MM.1S (cell line): ENCODE results near the gene MYF5.
A peak's percentile ranks its signal among the peaks of the same experiment; 100 is the strongest.

ENCODE experiments used
- DNase-seq: peaks from one replicate; pipeline ENCODE4 v3.0.0-alpha.2; 2015
- H2AFZ ChIP-seq: fragments of 300-600 bp; sonication (generic); 2 replicates; pipeline ENCODE4 v1.6.0; 2016; ENCODE audit warnings: antibody characterized with exemption, low read length
- H3F3A ChIP-seq: fragments of 300-600 bp; sonication (generic); 2 replicates; pipeline ENCODE4 v1.6.1; 2016; ENCODE audit warnings: mild to moderate bottlenecking, antibody characterized with exemption, low read length, moderate library complexity, mixed read lengths; ENCODE audit not compliant: insufficient read depth
- H3K27ac ChIP-seq: fragments of 300-600 bp; sonication (generic); 2 replicates; pipeline ENCODE4 v1.5.1; 2016; ENCODE audit warnings: mild to moderate bottlenecking, low read length
- H3K27me3 ChIP-seq: fragments of 300-600 bp; sonication (generic); replicated peaks from 2 replicates; pipeline ENCODE4 v1.6.0; 2016; ENCODE audit warnings: low read length; ENCODE audit not compliant: insufficient read depth
- H3K36me3 ChIP-seq: fragments of 300-600 bp; sonication (generic); replicated peaks from 2 replicates; pipeline ENCODE4 v1.6.1; 2016; ENCODE audit warnings: mild to moderate bottlenecking, low read length, mixed read lengths; ENCODE audit not compliant: insufficient read depth
- H3K4me1 ChIP-seq: fragments of 300-600 bp; sonication (generic); 2 replicates; pipeline ENCODE4 v1.6.1; 2016; ENCODE audit warnings: low read length, mixed read lengths
- H3K4me2 ChIP-seq: fragments of 300-600 bp; sonication (generic); 2 replicates; pipeline ENCODE4 v1.6.0; 2016; ENCODE audit warnings: low read depth, low read length
- H3K4me3 ChIP-seq: fragments of 300-600 bp; sonication (generic); 2 replicates; pipeline ENCODE4 v1.5.1; 2016; ENCODE audit warnings: low read length, mixed read lengths
- H3K79me2 ChIP-seq: fragments of 300-600 bp; sonication (generic); 2 replicates; pipeline ENCODE4 v1.6.1; 2016; ENCODE audit warnings: mixed run types, low read length, mixed read lengths
- H3K9ac ChIP-seq: fragments of 300-600 bp; sonication (generic); 2 replicates; pipeline ENCODE4 v1.6.1; 2016; ENCODE audit warnings: low read length, mixed read lengths
- H3K9me2 ChIP-seq: fragments of 300-600 bp; sonication (generic); replicated peaks from 2 replicates; pipeline ENCODE4 v1.6.1; 2016; ENCODE audit warnings: mild to moderate bottlenecking, low read length, mixed read lengths; ENCODE audit not compliant: insufficient read depth
- H3K9me3 ChIP-seq: fragments of 300-600 bp; sonication (generic); replicated peaks from 2 replicates; pipeline ENCODE4 v1.6.1; 2016; ENCODE audit warnings: mild to moderate bottlenecking, low read length, mixed read lengths; ENCODE audit not compliant: insufficient read depth
- H4K20me1 ChIP-seq: fragments of 300-600 bp; sonication (generic); 2 replicates; pipeline ENCODE4 v1.6.1; 2016; ENCODE audit warnings: mild to moderate bottlenecking, low read length, moderate library complexity, mixed read lengths; ENCODE audit not compliant: insufficient read depth
- EZH2 ChIP-seq: fragments of 300-600 bp; sonication (generic); optimal IDR thresholded peaks from 2 replicates; pipeline ENCODE3; 2017; ENCODE audit warnings: low read depth, mild to moderate bottlenecking, antibody characterized with exemption, low read length, mixed read lengths
- EZH2phosphoT487 ChIP-seq: fragments of 300-600 bp; sonication (generic); IDR thresholded peaks from 2 replicates; pipeline ENCODE4 v1.6.1; 2018; ENCODE audit warnings: antibody characterized with exemption, low read length
- TF ChIP-seq, protein P1 (sequence below): fragments of 300-600 bp; sonication (generic); IDR thresholded peaks from 2 replicates; pipeline ENCODE4 v1.5.1; 2016; ENCODE audit warnings: antibody characterized with exemption, low read length, mixed read lengths

Gene MYF5

DNA sequence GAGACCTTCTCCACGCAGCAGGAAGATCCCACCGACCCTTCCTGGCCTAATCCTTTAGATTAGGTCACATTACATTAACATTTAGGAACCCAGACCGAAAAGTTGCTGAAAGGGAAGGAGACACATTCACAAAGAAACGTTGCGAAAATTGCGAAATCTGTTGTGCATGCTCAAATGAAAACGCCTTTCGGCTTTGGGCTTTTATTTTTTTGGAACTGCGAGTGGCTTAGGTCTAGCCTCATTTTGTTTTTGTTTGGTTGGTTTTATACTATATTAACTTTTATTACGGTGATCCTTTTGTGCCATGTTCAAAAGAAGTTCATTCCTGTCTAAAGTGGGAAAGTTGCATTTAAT, 7.8 kb upstream of the MYF5 start:
- Histone ChIP-seq H3K36me3 (no peaks in the 10 kb centered on the region), H3K9me2 (no peaks in the 10 kb centered on the region), H4K20me1 (no peaks in the 10 kb centered on the region), H3K4me1 (peaks cover 3% of the 10 kb centered on the region; the same call in 1 of the 2 replicates), H3K27ac (no peak overlapping the region), H3K9me3 (no peaks in the 10 kb centered on the region), H3K27me3 (no peaks in the 10 kb centered on the region), H3K9ac (no peak overlapping the region), H3K4me2 (no peak overlapping the region), H3F3A (peaks cover under 1% of the 10 kb centered on the region; the same call in 1 of the 2 replicates), H2AFZ (no peak overlapping the region), H3K79me2 (no peaks in the 10 kb centered on the region), H3K4me3 (no peak overlapping the region)
- TF ChIP-seq, protein P1, sequence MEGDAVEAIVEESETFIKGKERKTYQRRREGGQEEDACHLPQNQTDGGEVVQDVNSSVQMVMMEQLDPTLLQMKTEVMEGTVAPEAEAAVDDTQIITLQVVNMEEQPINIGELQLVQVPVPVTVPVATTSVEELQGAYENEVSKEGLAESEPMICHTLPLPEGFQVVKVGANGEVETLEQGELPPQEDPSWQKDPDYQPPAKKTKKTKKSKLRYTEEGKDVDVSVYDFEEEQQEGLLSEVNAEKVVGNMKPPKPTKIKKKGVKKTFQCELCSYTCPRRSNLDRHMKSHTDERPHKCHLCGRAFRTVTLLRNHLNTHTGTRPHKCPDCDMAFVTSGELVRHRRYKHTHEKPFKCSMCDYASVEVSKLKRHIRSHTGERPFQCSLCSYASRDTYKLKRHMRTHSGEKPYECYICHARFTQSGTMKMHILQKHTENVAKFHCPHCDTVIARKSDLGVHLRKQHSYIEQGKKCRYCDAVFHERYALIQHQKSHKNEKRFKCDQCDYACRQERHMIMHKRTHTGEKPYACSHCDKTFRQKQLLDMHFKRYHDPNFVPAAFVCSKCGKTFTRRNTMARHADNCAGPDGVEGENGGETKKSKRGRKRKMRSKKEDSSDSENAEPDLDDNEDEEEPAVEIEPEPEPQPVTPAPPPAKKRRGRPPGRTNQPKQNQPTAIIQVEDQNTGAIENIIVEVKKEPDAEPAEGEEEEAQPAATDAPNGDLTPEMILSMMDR: no peak
- TF ChIP-seq EZH2 (no peak), EZH2phosphoT487 (no peak)
- DNase-seq: no peak

DNA sequence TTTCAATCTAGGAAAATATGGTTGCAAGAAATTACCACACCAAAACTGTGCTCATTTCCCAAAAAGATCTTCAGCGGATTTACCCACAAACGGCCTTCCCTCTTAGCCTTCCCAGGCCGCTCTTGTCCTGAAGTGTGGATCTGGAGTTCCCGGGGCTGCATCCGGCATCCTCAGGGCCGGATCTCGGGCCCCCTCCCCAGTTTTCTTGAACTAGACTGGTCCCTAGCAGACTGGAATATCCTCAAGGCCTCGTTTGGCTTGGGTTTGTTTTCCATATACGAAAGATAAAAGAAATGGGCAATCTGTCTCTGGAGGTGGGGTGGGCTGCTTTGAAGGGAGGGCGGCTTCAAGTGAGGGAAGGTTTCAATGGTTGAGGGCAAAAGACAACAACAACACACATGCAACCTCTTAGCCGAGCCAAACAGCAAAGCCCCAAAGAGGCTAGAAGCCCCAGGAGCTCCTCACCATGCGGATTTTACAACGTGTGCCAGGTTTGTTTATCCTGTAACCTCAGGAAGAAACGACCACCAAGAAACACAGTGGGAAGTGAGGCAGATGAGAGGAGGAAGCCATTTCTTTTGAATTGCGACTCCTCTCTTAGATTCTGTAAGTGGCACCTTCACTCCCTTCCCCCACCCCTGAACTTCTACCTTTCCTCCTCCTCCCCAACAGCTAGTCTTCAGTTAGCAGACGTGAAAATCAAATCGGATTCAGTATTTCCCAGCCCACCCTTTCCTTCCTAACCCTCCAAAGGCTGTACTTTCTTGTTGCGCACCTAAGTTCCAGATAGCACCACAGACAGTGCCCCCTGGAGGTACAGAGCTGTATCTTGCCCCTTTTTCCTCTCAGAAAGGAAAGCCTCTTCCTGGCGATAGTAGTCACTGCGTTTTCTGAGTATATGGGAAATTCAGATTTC, 6.6 kb upstream of the MYF5 start:
- Histone ChIP-seq H3K27ac (no peak overlapping the region), H3F3A (no peaks in the 10 kb centered on the region), H3K4me2 (no peak overlapping the region), H3K4me3 (no peak overlapping the region), H3K79me2 (no peaks in the 10 kb centered on the region), H3K9me2 (no peaks in the 10 kb centered on the region), H2AFZ (no peak overlapping the region), H4K20me1 (no peaks in the 10 kb centered on the region), H3K9ac (no peak overlapping the region), H3K27me3 (no peaks in the 10 kb centered on the region), H3K9me3 (no peaks in the 10 kb centered on the region), H3K36me3 (no peaks in the 10 kb centered on the region), H3K4me1 (no peaks in the 10 kb centered on the region)
- TF ChIP-seq EZH2phosphoT487 (no peak), EZH2 (no peak)
- TF ChIP-seq, protein P1: peak; percentile 58
- DNase-seq: no peak

DNA sequence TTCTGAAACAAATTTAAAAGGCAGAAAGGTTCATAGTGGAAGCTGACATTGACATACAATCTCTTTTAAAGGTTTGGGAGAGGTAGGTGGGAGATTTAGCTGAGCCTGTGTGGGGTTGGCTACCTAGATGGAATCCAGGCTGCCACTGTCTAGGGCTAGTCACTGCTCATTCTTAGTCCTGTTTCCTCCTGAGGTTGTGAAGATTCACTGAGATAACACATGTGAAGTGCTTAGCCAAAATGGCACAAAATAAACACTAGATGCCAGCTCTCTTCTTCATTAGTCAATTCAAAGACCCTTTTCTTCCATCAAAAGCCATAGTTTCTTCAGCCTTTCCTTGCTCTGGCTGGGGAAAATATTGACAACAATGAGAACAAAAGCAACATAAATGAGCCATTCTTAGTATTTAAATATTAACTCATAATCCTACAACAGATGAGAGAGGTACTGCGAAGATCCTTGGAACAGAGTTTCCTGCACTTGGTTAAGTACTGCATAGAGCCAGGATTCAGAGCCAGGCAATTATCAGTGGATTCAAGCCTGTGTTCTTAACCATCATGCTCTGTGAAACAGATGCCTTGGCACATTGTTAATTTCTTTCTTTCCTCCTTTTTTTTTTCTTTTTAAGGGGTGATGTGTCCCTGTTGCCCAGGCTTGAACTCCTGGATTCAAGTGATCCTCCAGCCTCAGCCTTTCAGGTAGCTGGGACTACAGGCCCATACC, 5.8 kb upstream of the MYF5 start:
- H3K9ac ChIP-seq: no peak overlapping the region
- no peak overlapping the region for H3K4me2 ChIP-seq
- no peak overlapping the region for H3K4me3 ChIP-seq
- no peaks in the 10 kb centered on the region for H3K9me3 ChIP-seq
- H3F3A ChIP-seq: no peaks in the 10 kb centered on the region
- no peaks in the 10 kb centered on the region for H3K9me2 ChIP-seq
- H4K20me1 ChIP-seq: no peaks in the 10 kb centered on the region
- H3K27me3 ChIP-seq: no peaks in the 10 kb centered on the region
- H3K79me2 ChIP-seq: no peaks in the 10 kb centered on the region
- no peak overlapping the region for H3K27ac ChIP-seq
- no peak overlapping the region for H2AFZ ChIP-seq
- TF ChIP-seq, protein P1: no peak
- no peak for TF ChIP-seq EZH2phosphoT487
- no peak for TF ChIP-seq EZH2
- no peaks in the 10 kb centered on the region for H3K36me3 ChIP-seq
- DNase-seq: no peak
- H3K4me1 ChIP-seq: no peaks in the 10 kb centered on the region
